SK-N-SH treated with all-trans-retinoic acid at 6 μM for 48 hours (cell line): ENCODE data around the gene PLA2R1.

Experiments used
- ATAC-seq: fragments of 200-7000 bp; cut with Tn5 transposase; 3 replicates; pipeline ENCODE4 v1.9.1; 2020; ENCODE audit warnings: mild to moderate bottlenecking, moderate library complexity
- ARNTL ChIP-seq: fragments of 450-650 bp; formaldehyde crosslinking; IDR thresholded peaks from 2 replicates; pipeline ENCODE4 v1.5.0; 2020; ENCODE audit warnings: low read depth, mild to moderate bottlenecking, moderate library complexity, borderline replicate concordance
- BACH2 ChIP-seq: fragments of 250-450 bp; sonication (Bioruptor Pico); IDR thresholded peaks from 2 replicates; pipeline ENCODE4 v1.9.0; 2021; ENCODE audit warnings: mild to moderate bottlenecking, borderline replicate concordance
- CSDC2 ChIP-seq: fragments of 250-450 bp; sonication (Bioruptor Pico); IDR thresholded peaks from 2 replicates; pipeline ENCODE4 v1.5.0; 2020; ENCODE audit warnings: mild to moderate bottlenecking, moderate library complexity
- ESRRG ChIP-seq: fragments of 250-450 bp; sonication (Bioruptor Pico); IDR thresholded peaks from 2 replicates; pipeline ENCODE4 v1.6.1; 2021; ENCODE audit warnings: mild to moderate bottlenecking
- ISL1 ChIP-seq: fragments of 250-450 bp; sonication (Bioruptor Pico); IDR thresholded peaks from 2 replicates; pipeline ENCODE4 v2.1.2; 2022; ENCODE audit warnings: mild to moderate bottlenecking, moderate library complexity
- OSR1 ChIP-seq: fragments of 250-450 bp; sonication (Bioruptor Pico); IDR thresholded peaks from 2 replicates; pipeline ENCODE4 v1.8.0; 2022; ENCODE audit warnings: moderate library complexity, mild to moderate bottlenecking, inconsistent platforms
- POU6F1 ChIP-seq: fragments of 250-450 bp; sonication (Bioruptor Pico); IDR thresholded peaks from 2 replicates; pipeline ENCODE4 v1.8.0; 2021; ENCODE audit warnings: low read depth, mild to moderate bottlenecking, moderate library complexity, borderline replicate concordance
- PPARA ChIP-seq: fragments of 250-450 bp; sonication (Bioruptor Pico); IDR thresholded peaks from 2 replicates; pipeline ENCODE4 v1.5.0; 2020; ENCODE audit warnings: mild to moderate bottlenecking, borderline replicate concordance
- SNAI2 ChIP-seq: fragments of 250-450 bp; sonication (Bioruptor Pico); IDR thresholded peaks from 2 replicates; pipeline ENCODE4 v1.5.0; 2020; ENCODE audit warnings: mild to moderate bottlenecking, moderate library complexity
- ZFP3 ChIP-seq: fragments of 250-450 bp; sonication (Bioruptor Pico); IDR thresholded peaks from 2 replicates; pipeline ENCODE4 v1.5.0; 2020; ENCODE audit warnings: mild to moderate bottlenecking, moderate library complexity
- ZNF565 ChIP-seq: fragments of 450-650 bp; formaldehyde crosslinking; conservative IDR thresholded peaks from 2 replicates; pipeline ENCODE4 v1.5.0; 2020; ENCODE audit warnings: low read depth, mild to moderate bottlenecking, moderate library complexity
- ZNF70 ChIP-seq: fragments of 450-650 bp; formaldehyde crosslinking; IDR thresholded peaks from 2 replicates; pipeline ENCODE4 v1.5.0; 2020; ENCODE audit warnings: mild to moderate bottlenecking, moderate library complexity
- ZNF8 ChIP-seq: fragments of 450-650 bp; formaldehyde crosslinking; IDR thresholded peaks from 2 replicates; pipeline ENCODE4 v1.5.0; 2020; ENCODE audit warnings: mild to moderate bottlenecking, moderate library complexity
- TF ChIP-seq, protein P1 (sequence below): fragments of 250-450 bp; sonication (Bioruptor Pico); IDR thresholded peaks from 2 replicates; pipeline ENCODE4 v1.5.1; 2020; ENCODE audit warnings: low read depth, mild to moderate bottlenecking, moderate library complexity
- TF ChIP-seq, protein P2 (sequence below): fragments of 250-450 bp; sonication (Bioruptor Pico); IDR thresholded peaks from 2 replicates; pipeline ENCODE4 v1.5.1; 2021; ENCODE audit warnings: mild to moderate bottlenecking, moderate library complexity

PLA2R1 gene

GRCh38 chr2:159897081-159897480, 165.3 kb downstream of the PLA2R1 start:
- no peak for TF ChIP-seq ZFP3
- TF ChIP-seq, protein P1, sequence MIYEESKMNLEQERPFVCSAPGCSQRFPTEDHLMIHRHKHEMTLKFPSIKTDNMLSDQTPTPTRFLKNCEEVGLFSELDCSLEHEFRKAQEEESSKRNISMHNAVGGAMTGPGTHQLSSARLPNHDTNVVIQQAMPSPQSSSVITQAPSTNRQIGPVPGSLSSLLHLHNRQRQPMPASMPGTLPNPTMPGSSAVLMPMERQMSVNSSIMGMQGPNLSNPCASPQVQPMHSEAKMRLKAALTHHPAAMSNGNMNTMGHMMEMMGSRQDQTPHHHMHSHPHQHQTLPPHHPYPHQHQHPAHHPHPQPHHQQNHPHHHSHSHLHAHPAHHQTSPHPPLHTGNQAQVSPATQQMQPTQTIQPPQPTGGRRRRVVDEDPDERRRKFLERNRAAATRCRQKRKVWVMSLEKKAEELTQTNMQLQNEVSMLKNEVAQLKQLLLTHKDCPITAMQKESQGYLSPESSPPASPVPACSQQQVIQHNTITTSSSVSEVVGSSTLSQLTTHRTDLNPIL (CRISPR knock-in tag): no peak
- peak; percentile 87 for TF ChIP-seq ZNF70 (CRISPR knock-in tag)
- TF ChIP-seq ESRRG (CRISPR knock-in tag): no peak
- peak; percentile 54; the same call in 1 of the 2 replicates for TF ChIP-seq SNAI2 (CRISPR knock-in tag)
- no peak for TF ChIP-seq ARNTL (CRISPR knock-in tag)
- peak; percentile 86 for TF ChIP-seq ISL1 (CRISPR knock-in tag)
- TF ChIP-seq ZNF565 (CRISPR knock-in tag): no peak
- no peak for ATAC-seq

DNA sequence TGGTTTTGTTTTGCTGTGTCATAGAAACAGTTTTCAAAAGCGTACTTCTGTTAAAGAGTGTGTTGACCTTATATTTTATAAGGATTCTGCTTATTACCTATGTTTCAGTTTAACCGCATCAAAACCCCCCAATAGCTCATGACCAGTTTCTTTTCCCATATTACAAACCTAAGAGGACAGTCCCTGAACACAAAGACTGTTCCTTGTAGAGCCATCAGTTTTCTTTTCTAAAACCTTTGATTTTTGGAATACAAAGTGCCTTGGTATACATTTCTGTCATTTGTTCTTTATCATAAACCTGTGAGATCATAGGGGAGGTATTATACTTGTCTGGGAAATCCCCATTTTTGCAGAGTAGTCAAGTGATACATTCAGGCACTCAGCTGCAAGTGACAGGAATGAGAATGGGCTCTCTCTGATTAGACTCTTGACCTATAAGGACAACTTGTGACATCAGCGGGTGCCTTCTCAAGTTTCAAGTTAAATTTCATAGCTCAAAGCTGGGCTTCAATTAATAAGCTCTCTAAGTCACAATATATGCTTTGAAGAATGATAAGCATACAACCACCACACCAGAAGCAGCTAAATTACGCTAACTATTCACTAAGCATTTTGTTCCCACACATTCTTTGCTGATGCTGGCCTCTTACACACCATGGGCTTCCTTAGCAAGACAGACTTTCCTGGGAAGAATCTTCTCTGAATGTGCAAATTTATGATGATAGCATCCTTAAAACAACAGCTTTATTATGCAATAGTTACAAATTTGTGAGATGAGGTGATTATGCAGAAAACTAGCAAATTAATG, 167.0 kb downstream of the PLA2R1 start:
- ATAC-seq: peak; percentile 50
- peak; percentile 37; the same call in 1 of the 2 replicates for TF ChIP-seq ISL1 (CRISPR knock-in tag)
- TF ChIP-seq OSR1 (CRISPR knock-in tag): no peak

GRCh38 chr2:159894145-159894838, 168.1 kb downstream of the PLA2R1 start:
- ATAC-seq: no peak
- TF ChIP-seq ZNF565 (CRISPR knock-in tag) (no peak), POU6F1 (CRISPR knock-in tag) (no peak), ZNF8 (CRISPR knock-in tag) (no peak), CSDC2 (CRISPR knock-in tag) (no peak), ESRRG (CRISPR knock-in tag) (no peak), SNAI2 (CRISPR knock-in tag) (no peak), ISL1 (CRISPR knock-in tag) (no peak)

- TF ChIP-seq PPARA (CRISPR knock-in tag) (no peak), ZNF565 (CRISPR knock-in tag) (no peak), ESRRG (CRISPR knock-in tag) (no peak), POU6F1 (CRISPR knock-in tag) (no peak), ARNTL (CRISPR knock-in tag) (no peak), BACH2 (CRISPR knock-in tag) (no peak)
- TF ChIP-seq, protein P2, sequence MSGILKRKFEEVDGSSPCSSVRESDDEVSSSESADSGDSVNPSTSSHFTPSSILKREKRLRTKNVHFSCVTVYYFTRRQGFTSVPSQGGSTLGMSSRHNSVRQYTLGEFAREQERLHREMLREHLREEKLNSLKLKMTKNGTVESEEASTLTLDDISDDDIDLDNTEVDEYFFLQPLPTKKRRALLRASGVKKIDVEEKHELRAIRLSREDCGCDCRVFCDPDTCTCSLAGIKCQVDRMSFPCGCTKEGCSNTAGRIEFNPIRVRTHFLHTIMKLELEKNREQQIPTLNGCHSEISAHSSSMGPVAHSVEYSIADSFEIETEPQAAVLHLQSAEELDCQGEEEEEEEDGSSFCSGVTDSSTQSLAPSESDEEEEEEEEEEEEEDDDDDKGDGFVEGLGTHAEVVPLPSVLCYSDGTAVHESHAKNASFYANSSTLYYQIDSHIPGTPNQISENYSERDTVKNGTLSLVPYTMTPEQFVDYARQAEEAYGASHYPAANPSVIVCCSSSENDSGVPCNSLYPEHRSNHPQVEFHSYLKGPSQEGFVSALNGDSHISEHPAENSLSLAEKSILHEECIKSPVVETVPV (CRISPR knock-in tag): no peak
- TF ChIP-seq, all 23 proteins: peak for 0
Measured at GRCh38 chr2:159892990-159893810, 169.2 kb downstream of the PLA2R1 start.

More at GRCh38 chr2:159892990-159893810, 169.2 kb downstream of the PLA2R1 start:
- no peak for ATAC-seq
